HepG2 (cell line): Measurements from ENCODE around the gene UHMK1. TPM values are rescaled to one million over a fixed set of nuclear protein-coding genes. Genes with fewer than 3 reads are reported as not detected.

Experiments
- ARID3A ChIP-seq: IDR thresholded peaks from 2 replicates; pipeline ENCODE4 v1.6.1; 2012; ENCODE audit warnings: low read depth, low read length, improper control_type of control experiment
- CC2D1A ChIP-seq: sonication (generic); formaldehyde crosslinking; IDR thresholded peaks from 2 replicates; pipeline ENCODE4 v1.8.1; 2023; ENCODE audit warnings: mild to moderate bottlenecking, missing genetic modification reagents
- DMAP1 ChIP-seq: IDR thresholded peaks from 2 replicates; pipeline ENCODE4 v1.6.1; 2016
- GATA4 ChIP-seq: sonication (generic); IDR thresholded peaks from 2 replicates; pipeline ENCODE4 v1.6.1; 2016; ENCODE audit warnings: antibody characterized with exemption, low read depth, borderline replicate concordance
- HOXA3 ChIP-seq: sonication (generic); formaldehyde crosslinking; IDR thresholded peaks from 2 replicates; pipeline ENCODE4 v1.5.0; 2020; ENCODE audit warnings: missing genetic modification reagents
- KDM5A ChIP-seq: fragments of 200-600 bp; sonication (generic); IDR thresholded peaks from 2 replicates; pipeline ENCODE4 v1.7.0; 2018; ENCODE audit warnings: antibody characterized with exemption, mild to moderate bottlenecking, low read length, borderline replicate concordance
- MXI1 ChIP-seq: IDR thresholded peaks from 3 replicates; pipeline ENCODE4 v1.6.1; 2012; ENCODE audit warnings: low read depth, low read length, inconsistent platforms, borderline replicate concordance
- MYNN ChIP-seq: sonication (generic); formaldehyde crosslinking; IDR thresholded peaks from 2 replicates; pipeline ENCODE4 v1.4.0; 2020; ENCODE audit warnings: mild to moderate bottlenecking, low read depth, missing genetic modification reagents
- NFATC3 ChIP-seq: sonication (generic); formaldehyde crosslinking; IDR thresholded peaks from 2 replicates; pipeline ENCODE4 v1.5.1; 2020; ENCODE audit warnings: mild to moderate bottlenecking, missing genetic modification reagents
- NONO ChIP-seq, 2 experiments: fragments of 450-650 bp in 1 of 2; sonication (generic) in 1 of 2; formaldehyde crosslinking in 1 of 2; IDR thresholded peaks in 1 of 2; conservative IDR thresholded peaks in 1 of 2; 2 replicates each; pipeline versions ENCODE4 v1.6.1 to v1.8.0; 2017 to 2022; ENCODE audit warnings: mild to moderate bottlenecking in 1 of 2, missing genetic modification reagents in 1 of 2, moderate library complexity in 1 of 2
- PCBP1 ChIP-seq: fragments of 200-400 bp; formaldehyde crosslinking; IDR thresholded peaks from 2 replicates; pipeline ENCODE4 v1.6.1; 2017; ENCODE audit warnings: mild to moderate bottlenecking, low read depth, low read length, borderline replicate concordance
- PREB ChIP-seq: sonication (generic); formaldehyde crosslinking; IDR thresholded peaks from 2 replicates; pipeline ENCODE4 v1.4.0; 2020; ENCODE audit warnings: missing genetic modification reagents
- REPIN1 ChIP-seq: sonication (generic); formaldehyde crosslinking; IDR thresholded peaks from 2 replicates; pipeline ENCODE4 v1.8.0; 2022; ENCODE audit warnings: missing genetic modification reagents, low read depth, mild to moderate bottlenecking, borderline replicate concordance
- SRSF1 ChIP-seq: fragments of 200-400 bp; formaldehyde crosslinking; optimal IDR thresholded peaks from 2 replicates; pipeline ENCODE3; 2017; ENCODE audit warnings: mild to moderate bottlenecking, low read depth, low read length, moderate library complexity
- ZFAT ChIP-seq: sonication (generic); formaldehyde crosslinking; conservative IDR thresholded peaks from 2 replicates; pipeline ENCODE4 v1.8.1; 2023; ENCODE audit warnings: missing genetic modification reagents, inconsistent platforms
- ZFP1 ChIP-seq: IDR thresholded peaks from 2 replicates; pipeline ENCODE4 v1.6.1; 2016
- ZKSCAN8 ChIP-seq: IDR thresholded peaks from 2 replicates; pipeline ENCODE4 v1.6.1; 2016; ENCODE audit warnings: borderline replicate concordance, missing genetic modification reagents, missing compliant biosample characterization
- ZMYM4 ChIP-seq: sonication (generic); formaldehyde crosslinking; IDR thresholded peaks from 2 replicates; pipeline ENCODE4 v1.8.1; 2023; ENCODE audit warnings: mild to moderate bottlenecking, missing genetic modification reagents
- ZNF232 ChIP-seq: sonication (generic); formaldehyde crosslinking; IDR thresholded peaks from 2 replicates; pipeline ENCODE4 v1.4.0; 2020; ENCODE audit warnings: missing genetic modification reagents, borderline replicate concordance
- ZNF562 ChIP-seq: sonication (generic); formaldehyde crosslinking; IDR thresholded peaks from 2 replicates; pipeline ENCODE4 v1.8.0; 2022; ENCODE audit warnings: missing genetic modification reagents, borderline replicate concordance
- ZNF614 ChIP-seq: IDR thresholded peaks from 2 replicates; pipeline ENCODE4 v1.6.1; 2018; ENCODE audit warnings: missing biosample characterization, missing genetic modification reagents, inconsistent platforms, borderline replicate concordance
- ZNF644 ChIP-seq: IDR thresholded peaks from 2 replicates; pipeline ENCODE4 v1.6.1; 2016; ENCODE audit warnings: low read depth
- ZNF772 ChIP-seq: sonication (generic); formaldehyde crosslinking; IDR thresholded peaks from 2 replicates; pipeline ENCODE4 v1.5.0; 2020; ENCODE audit warnings: mild to moderate bottlenecking, missing genetic modification reagents
- ZNF780A ChIP-seq: sonication (generic); formaldehyde crosslinking; IDR thresholded peaks from 2 replicates; pipeline ENCODE4 v1.8.0; 2022; ENCODE audit warnings: mild to moderate bottlenecking, missing genetic modification reagents, moderate library complexity
- ZNF841 ChIP-seq: sonication (generic); formaldehyde crosslinking; IDR thresholded peaks from 2 replicates; pipeline ENCODE4 v1.8.1; 2023; ENCODE audit warnings: missing genetic modification reagents, borderline replicate concordance
- ZSCAN9 ChIP-seq: IDR thresholded peaks from 2 replicates; pipeline ENCODE4 v1.6.1; 2016; ENCODE audit warnings: borderline replicate concordance
- polyA plus RNA-seq, 8 experiments: library from polyadenylated mRNA; depleted of rRNA in 3 of 8; stranded (reverse) in 7 of 8; unstranded in 1 of 8; fragments of >200 nt; fragmentation: Illumina TruSeq in 4 of 8; extraction: Trizol in 4 of 8; gene quantifications; 2 replicates each; pipeline versions ENCODE4 v1.2.1 to v1.2.3, GENCODE V29; 2011 to 2016; ENCODE audit warnings: low read depth in 4 of 8, missing spikeins in 1 of 8, mixed read lengths in 1 of 8; ENCODE audit not compliant: insufficient read depth in 1 of 8
- total RNA-seq, 5 experiments: library from RNA; depleted of rRNA; stranded (reverse); fragments of >200 nt; fragmentation: Illumina TruSeq; extraction: Trizol; gene quantifications; 2 replicates each; pipeline ENCODE4 v1.2.3, GENCODE V29; 2016; ENCODE audit warnings: low read depth in 1 of 5
- TF ChIP-seq, protein P1 (sequence below): conservative IDR thresholded peaks from 2 replicates; pipeline ENCODE4 v1.6.1; 2018; ENCODE audit warnings: missing genetic modification reagents

UHMK1 gene
- total and polyA plus RNA-seq, 2 of the 13 experiments (the other 11 are each of a cell fraction or from before 2014, with no cell fraction given), result 12.9 to 20.0 TPM

- TF ChIP-seq NFATC3 (CRISPR knock-in tag), result no peak
- TF ChIP-seq SRSF1, result no peak
- peak; percentile 66; the same call in 1 of the 2 replicates for TF ChIP-seq ZNF772 (CRISPR knock-in tag)
- TF ChIP-seq NONO (IDR thresholded peaks at IDR 0.05), result no peak
- TF ChIP-seq NONO (CRISPR knock-in tag; conservative IDR thresholded peaks at IDR 0.05), result 0 out of 2 replicates have a peak, but pooled peaks have one; percentile 21
- TF ChIP-seq, protein P1, sequence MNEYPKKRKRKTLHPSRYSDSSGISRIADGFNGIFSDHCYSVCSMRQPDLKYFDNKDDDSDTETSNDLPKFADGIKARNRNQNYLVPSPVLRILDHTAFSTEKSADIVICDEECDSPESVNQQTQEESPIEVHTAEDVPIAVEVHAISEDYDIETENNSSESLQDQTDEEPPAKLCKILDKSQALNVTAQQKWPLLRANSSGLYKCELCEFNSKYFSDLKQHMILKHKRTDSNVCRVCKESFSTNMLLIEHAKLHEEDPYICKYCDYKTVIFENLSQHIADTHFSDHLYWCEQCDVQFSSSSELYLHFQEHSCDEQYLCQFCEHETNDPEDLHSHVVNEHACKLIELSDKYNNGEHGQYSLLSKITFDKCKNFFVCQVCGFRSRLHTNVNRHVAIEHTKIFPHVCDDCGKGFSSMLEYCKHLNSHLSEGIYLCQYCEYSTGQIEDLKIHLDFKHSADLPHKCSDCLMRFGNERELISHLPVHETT, result 0 out of 2 replicates have a peak, but pooled peaks have one; percentile 36
- TF ChIP-seq HOXA3 (CRISPR knock-in tag), result peak; percentile 84
- TF ChIP-seq ZFAT, result no peak
- TF ChIP-seq MXI1, result peak; percentile 34; the same call in 1 of the 3 replicates
- peak; percentile 84 for TF ChIP-seq ZNF614 (CRISPR knock-in tag)
- peak; percentile 84; the same call in 1 of the 2 replicates for TF ChIP-seq ZSCAN9 (CRISPR knock-in tag)
- no peak for TF ChIP-seq PREB
- TF ChIP-seq ZKSCAN8, result peak; percentile 73; the same call in 1 of the 2 replicates
- no peak for TF ChIP-seq ZNF562
- TF ChIP-seq MYNN (CRISPR knock-in tag), result no peak
- TF ChIP-seq GATA4, result no peak
- peak; percentile 90; the same call in 1 of the 2 replicates for TF ChIP-seq ZNF644 (CRISPR knock-in tag)
- no peak for TF ChIP-seq CC2D1A
- no peak for TF ChIP-seq ZNF780A
- TF ChIP-seq ARID3A, result peak; percentile 67; the same call in 1 of the 2 replicates
- TF ChIP-seq REPIN1 (CRISPR knock-in tag), result peak; percentile 69; the same call in 1 of the 2 replicates
- no peak for TF ChIP-seq KDM5A
- TF ChIP-seq PCBP1, result no peak
- TF ChIP-seq DMAP1 (CRISPR knock-in tag), result peak; percentile 85
- no peak for TF ChIP-seq ZNF841
- TF ChIP-seq ZFP1, result peak; percentile 70; the same call in 1 of the 2 replicates
- peak; percentile 33; the same call in 1 of the 2 replicates for TF ChIP-seq ZMYM4 (CRISPR knock-in tag)
- no peak for TF ChIP-seq ZNF232 (CRISPR knock-in tag)
Measured at GRCh38 chr1:162560303-162561036, 62.9 kb downstream of the UHMK1 start (continued).
